Tongue (tissue), 2 donors: ENCODE data around the gene PRR33. TPM values are rescaled to one million over a fixed set of nuclear protein-coding genes. Genes with fewer than 3 reads are reported as not detected.

Experiments used
- DNase-seq: peaks from one replicate; pipeline ENCODE4 v3.0.0-alpha.2; 2015
- total RNA-seq: library from RNA; depleted of rRNA; stranded (reverse); fragments of >200 nt; gene quantifications from one replicate; pipeline ENCODE4 v1.2.3, GENCODE V29; 2014

The PRR33 gene
- total RNA-seq, 1 donor from 2014 or later: 4.8 TPM

DNA sequence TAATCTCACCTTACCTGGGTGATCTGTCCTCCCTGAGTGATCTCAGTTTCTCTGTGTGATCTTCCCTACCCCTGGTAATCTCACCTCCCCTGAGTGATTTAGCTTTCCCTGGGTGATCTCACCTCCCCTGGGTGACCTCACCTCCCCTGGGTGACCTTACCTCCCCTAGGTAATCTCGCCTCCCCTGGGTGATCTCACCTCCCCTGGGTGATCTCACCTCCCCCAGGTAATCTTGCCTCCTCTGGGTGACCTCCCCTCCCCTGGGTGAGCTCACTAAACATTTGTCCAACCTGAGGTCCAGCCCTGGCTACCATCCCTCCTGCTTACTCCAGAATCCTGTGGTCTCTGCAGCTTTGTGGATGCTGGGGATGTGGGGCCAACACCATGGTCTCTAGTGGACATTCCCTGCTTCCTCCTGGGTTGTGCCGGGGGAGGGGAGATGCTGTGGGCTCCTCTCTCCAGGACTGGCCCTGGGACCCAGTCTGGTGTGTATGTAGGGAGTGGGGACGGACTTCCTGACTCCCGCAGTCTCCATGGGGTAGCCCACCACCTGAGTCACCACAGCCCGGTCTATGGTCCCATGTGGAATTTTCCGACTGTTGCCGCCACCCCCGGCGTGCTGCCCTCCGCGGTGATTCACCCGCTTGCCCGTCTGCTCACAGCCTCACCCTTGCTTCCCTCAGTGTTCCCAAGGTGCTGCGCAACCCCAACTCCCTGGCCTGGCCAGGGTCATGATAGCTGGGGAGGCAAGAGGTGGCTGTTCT is 28.9 kb downstream of the PRR33 start:
- DNase-seq: no peak

DNA sequence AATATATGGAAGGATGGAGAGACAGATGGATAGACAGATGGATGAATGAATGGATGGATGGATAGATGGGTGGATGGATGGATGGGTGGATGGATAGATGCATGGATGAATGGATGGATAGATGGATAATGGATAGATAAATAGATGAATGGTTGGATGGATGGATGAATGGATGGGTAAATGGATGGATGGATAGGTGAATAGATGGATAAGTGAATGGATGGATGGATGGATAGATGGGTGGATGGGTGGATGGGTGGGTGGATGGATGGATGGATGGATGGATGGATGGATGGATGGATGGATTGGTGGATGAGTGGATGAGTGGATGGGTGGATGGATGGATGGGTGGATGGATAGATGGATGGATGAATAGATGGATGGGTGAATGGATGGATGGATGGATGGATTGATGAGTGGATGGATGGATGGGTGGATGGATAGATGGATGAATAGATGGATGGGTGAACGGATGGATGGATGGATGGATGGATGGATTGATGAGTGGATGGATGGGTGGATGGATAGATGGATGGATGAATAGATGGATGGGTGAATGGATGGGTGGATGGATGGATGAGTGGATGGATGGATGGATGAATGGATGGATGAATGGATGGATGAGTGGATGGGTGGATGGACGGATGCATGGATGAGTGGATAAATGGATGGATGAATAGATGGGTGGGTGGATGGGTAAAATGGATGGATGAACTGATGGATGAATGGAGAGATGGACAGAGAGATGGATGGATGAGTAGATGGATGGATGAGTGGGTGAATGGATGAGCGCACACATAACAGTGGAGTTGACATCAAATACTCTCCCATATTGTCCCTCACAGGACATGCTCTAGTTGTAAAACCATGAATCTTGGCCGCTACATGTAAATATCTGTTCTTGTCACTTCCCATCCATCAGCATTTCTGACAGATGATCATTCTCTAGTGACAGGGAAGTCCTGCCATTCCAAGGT is 30.0 kb downstream of the PRR33 start:
- DNase-seq: no peak

DNA sequence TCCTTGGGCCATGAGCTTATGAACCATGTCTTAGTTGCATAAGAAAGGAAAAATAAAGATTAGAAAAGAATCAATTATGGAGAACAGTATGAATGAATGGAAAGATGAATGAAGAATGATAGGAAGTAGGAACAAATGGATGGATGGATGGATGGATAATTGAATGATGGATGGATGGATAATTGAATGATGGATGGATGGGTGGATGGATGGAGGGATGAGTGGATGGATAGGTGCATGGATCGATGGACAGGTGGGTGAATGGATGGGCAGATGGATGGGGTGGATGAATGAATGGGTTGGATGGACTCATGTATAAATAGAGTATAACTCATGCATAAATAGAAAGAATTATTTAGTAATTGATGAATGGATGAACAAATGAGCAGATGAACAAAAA is 31.6 kb downstream of the PRR33 start:
- no peak for DNase-seq

DNA sequence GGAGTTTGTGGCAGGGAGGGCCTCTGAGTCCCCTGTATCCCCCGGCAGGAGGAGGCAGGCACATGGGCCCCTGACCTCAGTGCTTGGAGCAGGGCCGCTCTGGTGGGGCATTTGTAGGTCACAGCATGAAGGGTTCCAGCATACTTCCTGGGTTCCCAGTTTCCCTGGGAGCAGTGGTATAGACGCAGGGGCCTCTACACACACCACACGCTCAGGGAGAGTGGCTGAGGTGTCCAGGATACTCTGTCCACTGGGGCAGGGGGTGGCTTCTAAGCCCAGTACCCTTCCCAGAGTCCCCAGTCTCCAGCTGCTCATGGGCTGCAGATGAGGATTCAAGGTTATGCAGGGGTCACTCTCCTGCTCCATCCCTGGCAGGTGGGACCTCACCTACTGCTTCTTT is 32.7 kb downstream of the PRR33 start:
- no peak for DNase-seq

DNA sequence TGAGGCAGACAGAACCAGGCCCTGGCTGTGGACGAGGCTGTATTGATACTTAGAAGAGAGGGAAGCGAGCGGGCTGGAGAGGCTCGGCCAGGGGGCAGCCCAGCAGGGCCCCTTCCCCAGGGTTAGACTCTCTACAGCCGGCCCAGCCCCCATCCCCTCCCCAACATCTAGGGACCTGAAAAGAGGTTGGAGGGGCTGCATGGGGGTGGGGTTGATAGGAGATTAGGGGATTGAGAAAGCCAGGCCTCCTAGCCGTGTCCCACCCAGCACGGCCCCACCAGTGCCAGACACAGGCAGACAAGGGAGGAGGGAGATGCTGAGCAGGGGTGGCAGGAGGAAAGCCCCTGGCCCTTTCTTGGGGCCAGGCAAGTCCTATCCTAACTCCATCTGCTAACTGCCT is 33.1 kb downstream of the PRR33 start:
- no peak for DNase-seq

DNA sequence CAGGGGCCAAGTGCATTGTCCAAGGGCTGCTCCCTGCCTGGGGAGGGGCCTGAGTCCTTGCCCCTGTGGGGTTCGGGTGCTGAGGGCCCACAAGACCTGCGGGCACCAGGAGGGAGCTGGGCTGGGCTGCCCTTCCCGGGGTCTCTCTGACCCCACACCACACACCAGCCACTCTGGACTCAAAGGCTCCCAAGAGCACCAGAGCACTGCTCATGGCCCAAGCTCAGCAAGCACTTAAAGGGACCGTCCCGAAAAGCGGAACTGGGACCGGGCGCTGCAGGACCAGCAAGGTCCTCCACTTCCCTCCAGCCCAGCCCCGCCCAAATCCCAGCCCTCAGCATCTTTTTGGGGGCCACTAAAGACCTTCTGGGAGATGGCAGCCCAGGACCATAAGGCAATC is 33.5 kb downstream of the PRR33 start:
- no peak for DNase-seq

DNA sequence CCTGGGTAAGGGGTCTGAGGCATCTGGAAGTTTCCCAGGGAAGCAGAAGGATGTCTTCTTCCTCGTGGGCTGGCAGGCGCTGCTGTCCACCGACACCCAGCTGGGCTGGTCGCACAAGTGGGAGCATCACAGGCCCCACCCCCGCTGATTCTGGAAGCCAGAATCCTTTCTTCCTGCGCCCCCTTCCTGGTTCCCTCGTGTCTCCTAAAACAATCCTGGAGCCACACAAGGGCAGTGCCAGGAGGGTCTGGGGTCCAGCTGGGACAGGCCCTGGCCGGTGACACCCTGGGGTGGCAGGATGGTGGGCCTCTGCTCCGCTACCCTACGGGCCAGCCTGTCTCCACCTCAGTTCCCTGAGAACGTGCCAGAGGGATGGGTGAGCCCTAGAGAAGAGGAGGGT is 34.6 kb downstream of the PRR33 start:
- DNase-seq: no peak

DNA sequence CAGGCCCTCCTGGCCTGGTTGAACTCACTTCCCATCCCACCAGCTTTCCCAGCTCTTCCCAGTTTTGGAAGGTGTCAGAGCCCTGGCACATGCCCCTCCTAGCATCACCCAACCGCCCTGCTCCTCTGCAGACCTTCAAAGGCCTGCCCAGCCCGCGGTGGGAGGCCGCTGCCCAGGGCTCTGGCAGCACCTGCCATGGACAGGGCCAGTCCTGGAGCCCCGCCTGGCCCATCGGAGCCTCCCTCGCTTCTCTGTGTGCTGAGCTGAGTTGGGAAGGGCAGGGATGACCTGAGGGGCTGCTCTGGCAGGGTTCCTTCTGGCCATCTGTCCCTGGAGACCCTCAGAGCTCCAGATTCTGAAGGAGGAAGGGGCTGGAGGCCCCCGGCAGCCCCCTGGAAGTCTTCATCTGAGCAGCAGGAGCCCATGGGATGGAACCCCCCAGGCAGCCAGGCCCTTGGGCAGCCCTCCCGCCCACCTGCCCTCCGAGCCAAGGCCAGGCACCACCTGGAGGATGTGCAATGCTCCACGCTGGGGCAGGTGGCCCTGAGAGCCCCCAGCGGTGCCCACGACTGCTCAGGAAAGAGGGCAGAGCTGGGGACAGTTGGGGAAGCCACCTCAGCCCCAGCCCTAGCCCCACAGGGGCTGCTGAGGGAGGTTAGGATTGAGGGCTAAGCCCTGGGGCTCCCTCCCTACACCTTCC is 35.2 kb downstream of the PRR33 start:
- DNase-seq: no peak

DNA sequence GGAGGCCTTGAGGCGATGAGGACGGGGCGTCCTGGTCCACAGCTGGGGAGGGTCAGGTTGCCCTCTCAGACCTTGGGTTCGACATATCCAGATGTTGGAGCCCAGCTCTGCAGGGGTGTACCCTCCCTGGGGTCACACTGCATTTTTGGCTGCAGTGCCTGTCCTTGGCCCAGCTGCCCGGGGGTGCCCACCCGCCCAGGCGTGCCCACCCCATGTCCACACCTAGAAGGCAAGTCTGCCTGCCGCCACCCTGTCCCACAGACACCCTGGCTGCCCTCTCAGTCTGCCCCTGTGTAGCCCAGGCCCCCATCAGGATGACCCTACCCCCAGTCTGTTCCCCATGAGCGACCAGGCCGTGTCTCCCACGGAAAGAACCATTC is 35.8 kb downstream of the PRR33 start:
- DNase-seq: no peak

DNA sequence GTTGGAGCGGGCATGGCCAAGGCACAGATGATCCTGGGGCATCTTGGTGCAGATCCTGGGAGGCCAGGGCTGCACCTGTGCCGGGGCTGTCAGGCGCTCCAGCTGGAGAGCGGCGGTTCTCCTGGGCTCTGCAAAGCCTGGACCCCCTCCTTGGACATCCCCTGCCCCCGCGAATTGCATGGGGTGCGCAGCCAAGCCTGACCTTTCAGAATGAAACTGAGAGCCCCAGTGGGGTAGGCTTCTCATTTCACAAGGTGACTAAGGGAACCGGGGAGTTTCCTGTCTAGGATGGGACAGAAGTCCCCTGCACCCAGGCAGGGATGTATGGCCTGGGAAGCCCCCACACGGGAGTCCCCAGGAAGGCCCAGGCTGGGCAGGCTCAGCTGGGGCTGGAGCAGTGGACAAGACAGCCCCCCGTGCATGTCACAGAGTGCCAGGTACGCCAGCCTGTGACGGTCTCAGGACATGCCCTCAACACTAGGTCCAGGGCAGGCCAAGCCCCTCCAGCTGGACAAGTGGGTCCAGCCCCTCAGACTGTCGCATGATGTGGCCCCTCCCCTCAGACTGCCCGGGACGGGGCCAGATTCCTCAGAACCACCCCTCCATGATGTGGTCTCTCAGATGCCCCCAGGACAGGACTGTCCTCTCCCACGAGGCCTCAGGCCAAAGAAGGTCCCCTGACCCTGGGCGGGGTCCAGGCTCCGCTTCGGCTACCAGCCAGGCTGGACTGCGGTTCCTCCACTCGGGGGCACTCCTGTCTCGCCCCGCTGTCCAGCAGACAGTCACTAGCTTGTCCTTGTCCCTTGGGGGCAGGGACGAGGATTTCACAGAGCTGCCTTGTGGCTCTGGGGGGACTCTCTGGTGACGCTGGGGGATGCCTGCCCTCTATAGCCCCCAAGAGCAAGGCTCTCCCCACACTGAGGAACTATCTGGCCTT is 36.5 kb downstream of the PRR33 start:
- DNase-seq: no peak

DNA sequence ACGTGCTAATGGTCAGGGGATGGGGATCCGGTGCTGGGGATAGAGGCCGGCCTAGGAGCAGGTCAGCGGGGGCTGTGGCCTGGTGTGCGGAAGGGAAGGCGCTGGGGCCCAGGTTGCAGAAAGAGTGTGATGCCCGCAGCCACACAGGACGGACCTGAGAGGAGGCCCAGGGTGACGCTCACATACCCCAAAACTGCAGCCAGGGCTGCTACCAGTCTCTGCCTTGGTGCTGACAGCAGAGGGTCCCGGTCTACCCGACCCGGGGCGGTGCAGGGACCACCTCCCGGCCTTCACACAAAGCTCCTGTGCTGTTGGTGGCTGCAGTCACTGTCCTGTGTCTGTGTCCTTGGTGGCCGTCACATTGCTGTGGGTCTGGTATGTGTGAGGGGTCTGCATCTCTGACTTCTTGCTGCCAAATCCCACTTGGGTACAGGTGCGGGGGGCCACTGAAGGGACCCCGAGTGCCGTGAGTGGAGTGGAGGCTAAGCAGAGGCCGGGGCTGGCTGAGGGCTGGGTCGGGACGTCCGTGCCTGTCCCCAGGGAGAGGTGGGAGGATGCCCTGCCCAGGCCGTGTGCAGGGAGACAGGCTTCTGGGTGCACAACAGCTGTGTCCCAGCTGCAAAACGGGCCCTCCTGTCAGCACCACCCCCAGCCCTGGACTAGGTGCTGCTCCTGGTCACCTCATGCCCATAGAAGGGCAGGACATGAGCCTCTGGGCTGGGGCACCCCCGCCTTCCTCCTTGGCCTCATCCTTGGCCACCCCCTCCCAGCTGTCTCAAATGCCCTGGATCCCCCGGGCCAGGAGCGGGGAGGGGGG is 37.4 kb downstream of the PRR33 start:
- peak; percentile 59 for DNase-seq

DNA sequence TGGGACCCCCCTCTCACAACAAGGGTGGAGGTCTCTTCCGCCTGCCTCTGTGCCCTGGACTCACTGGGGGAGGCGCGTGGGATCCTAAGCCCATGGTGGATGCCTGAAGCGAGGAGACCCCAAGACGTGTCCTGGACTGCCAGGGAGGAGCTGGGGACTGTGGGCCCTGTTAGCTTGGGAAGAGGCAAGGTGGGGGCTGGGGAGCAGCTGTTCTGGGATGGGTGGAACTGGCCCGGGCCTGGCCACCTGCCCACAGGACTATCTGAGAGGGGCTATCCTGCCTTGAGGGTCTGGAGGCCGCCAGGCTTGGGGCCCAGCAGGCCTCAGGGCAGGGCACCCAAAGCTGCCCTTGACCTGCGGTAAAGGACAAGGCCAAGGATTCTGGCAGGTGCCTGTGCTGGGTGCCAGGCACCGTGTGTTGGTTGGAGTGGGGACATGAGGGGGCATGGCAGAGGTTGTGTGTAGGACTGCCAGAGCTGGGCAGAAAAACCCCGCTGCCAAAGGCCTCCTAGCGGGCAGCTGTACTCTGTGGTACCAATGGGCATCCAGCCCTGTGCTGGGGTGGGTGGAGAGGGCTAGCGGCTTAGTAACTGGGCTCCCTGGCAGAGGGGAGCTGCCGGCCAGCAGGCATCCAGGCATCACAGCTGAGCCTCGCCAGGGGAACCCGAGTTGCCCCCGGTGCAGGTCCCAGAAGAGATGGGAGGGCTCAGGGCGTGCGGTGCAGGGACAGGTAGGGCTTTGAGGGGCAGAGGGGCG is 38.1 kb downstream of the PRR33 start:
- no peak for DNase-seq

DNA sequence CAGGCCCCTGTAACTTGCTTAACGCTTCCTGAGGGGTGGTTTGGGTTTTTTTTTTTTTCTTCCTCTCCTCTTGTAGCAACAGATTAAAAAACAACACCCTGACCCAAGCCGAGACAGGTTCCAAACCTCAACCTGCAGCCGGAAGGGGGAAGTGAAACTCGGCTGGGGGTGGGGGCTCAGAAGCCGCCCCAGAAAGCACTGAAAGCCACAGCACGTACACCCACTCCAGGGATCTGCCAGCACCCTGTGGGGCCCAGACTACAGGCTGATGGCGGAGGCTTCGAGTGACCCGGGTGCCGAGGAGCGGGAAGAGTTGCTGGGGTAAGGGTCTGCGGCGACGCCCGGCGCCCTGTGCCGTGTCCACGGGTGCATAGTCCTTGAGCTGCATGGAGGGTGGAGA is 38.8 kb downstream of the PRR33 start, which contains the start of gene LSP1:
LSP1 (plus strand) TSS at position 208 of the 400 bp plus-strand sequence; CDS start at position 269, 61 bp downstream.
- no peak for DNase-seq

DNA sequence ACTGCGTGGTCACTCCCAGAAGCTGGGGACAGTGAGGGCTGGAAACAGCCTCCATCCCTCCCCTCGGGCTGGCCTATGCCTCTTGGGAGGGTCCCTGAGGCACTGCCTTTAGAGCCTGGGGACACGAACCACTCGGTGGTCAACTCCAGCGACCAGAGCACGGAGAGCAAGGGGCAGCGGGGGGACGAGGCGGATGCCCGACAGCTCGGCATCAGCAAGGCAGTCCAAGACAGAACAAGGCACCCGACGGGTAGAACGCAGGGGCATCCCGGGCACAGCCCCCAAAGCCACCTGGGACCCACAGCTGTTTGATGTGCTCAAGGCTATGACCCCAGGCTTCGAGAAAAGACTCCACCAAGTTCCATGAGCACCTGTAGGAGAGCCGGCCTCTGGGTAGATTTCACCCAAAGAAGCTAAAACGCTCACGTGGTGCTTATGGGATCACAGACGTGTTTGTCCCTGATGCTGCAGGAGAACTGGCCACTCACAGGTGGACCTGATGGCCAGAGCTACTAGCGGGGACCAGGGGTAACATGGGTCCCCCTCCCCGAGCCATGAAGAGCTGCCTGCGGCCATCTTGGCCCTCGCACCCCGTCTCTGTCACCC is 39.3 kb downstream of the PRR33 start:
- DNase-seq: no peak

DNA sequence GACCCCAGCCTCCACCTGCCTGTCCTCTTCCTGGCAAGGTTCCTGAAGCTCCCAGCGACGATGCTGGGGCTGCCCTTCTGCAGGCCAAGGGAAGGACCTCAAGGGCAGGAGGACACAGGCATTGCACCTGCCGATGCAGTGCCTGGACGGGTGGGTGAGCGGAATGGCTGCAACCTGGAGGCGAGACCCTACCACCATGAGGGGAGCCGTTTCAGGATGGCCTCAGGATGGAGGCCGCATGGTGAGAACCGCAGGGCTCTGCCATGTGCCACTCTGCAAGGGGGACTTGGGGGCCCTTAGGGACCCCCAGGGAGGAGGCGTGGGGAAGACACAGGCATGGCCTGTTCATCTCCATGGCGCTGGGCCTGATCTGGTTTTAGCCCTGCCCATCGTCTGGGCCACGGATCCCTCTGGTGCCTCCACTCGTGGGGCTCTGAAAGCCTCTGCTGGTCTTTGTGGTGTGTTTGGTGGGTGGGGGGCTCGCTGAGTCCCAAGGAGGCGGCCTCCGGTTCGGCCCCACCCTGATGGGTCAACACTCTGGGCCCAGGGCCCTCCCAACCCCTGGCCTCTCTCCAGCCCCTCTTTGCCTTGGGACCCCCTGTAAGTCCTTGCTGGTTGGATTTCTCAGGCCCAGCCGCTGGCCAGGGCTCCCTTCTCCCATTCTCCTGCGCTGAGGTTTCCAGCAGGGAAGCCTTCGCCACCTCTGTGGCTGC is 40.1 kb downstream of the PRR33 start:
- DNase-seq: no peak

DNA sequence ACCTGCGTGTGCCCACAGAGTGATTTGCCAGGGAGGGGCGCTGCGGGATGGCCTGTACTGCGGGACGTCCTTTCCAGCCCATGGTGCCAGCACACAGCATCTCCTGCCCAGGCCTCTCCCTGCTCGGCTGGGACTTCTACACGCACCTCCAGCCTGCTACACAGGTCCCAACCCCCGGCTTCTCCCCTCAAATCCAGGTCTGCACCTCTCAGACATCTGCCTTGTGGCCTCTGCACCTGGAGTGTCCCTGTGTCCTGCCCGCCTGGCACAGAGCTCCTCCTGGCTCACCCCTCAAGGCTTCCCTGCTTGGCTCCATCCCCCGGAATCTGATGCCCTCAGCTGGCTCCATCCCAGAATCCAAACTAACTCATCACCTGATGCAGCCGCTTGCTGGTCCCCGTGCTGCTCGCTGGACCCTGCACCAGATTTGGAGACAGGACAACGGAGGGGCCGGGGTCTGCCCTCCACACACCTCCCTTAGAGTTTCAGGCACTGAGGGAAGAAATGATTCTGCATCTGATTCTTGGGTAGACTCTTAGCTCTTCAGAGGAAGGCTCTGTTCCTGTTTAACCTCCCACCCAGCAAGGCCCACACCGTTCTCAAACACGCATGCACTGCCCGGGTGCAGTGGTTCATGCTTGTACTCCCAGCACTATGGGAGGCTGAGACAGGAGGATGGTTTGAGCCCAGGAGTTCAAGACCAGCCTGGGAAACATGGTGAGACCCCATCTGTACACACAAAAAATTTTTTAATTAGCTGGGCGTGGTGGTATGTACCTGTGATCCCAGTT is 42.9 kb downstream of the PRR33 start:
- no peak for DNase-seq

DNA sequence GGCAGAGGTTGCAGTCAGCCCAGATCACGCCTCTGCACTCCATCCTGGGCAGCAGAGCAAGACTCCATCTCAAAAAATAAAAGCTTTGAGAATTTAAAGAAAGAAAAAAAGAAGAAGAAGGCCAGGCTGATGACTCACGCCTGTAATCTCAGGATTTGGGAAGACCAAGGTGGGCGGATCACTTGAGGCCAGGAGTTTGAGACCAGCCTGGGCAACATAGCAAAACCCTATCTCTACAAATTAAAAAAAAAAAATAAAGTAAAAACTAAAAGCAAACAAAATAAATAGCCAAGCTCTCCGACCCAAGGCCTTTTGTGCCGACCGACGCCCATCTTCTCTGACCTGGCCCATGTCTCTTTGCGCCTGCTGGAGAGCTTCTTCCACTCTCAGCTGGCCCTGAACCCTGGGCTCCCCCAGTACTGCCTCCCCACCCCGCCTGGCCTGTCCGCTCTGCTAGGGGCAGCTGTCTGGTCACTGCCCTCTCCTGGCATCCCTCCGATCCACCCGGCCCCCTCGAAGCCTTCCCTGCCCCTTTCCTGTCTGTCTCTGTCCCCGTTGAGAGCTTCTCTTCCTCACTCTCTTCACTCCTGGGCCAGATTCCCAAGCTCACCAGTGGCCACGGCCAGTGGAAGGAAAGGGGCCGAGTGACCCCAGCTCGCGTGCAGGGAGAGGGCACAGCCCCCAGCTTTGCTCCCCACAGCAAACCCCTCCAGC is 43.6 kb downstream of the PRR33 start:
- no peak for DNase-seq
